Tibial nerve (tissue), 4 donors: Measurements from ENCODE around the gene LMLN.

Experiments
- EP300 ChIP-seq, 2 donors: sonication (generic); formaldehyde crosslinking; IDR thresholded peaks; one replicate each; pipeline ENCODE4 v1.6.1; 2017; ENCODE audit warnings: antibody characterized with exemption in 2 of 2, mild to moderate bottlenecking in 1 of 2
- POLR2A ChIP-seq, 2 donors: fragments of 450-650 bp; IDR thresholded peaks; one replicate each; pipeline ENCODE4 v1.6.1; 2017; ENCODE audit warnings: antibody characterized with exemption in 2 of 2, mild to moderate bottlenecking in 2 of 2, moderate library complexity in 2 of 2
- TF ChIP-seq, protein P1 (sequence below), 5 experiments: fragments of 200-600 bp in 3 of 5; fragments of 450-650 bp in 2 of 5; sonication (generic) in 3 of 5; IDR thresholded peaks; one replicate each; pipeline ENCODE4 v1.5.1; 2016 to 2019; ENCODE audit warnings: antibody characterized with exemption in 5 of 5, mild to moderate bottlenecking in 3 of 5, moderate library complexity in 2 of 5

DNA sequence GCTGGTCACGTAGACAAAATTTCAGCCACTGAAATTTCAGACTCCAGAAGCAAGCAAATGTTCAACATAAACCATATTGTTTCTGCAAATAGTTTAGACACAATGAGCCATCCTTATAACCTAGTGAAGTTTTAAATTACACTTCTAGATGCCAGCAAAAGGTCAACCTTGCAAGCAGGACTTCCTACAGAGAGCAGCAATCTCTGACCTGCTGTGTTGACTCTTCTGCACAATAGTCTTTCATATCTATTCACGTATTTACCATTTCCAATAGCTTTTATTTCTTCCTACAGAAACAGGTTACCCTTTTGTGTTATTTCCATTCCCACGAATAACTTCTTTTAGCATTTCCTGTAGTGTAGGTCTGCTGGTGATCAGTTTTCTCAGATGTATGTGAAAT is 10.6 kb downstream of the LMLN start:
- TF ChIP-seq, protein P1, sequence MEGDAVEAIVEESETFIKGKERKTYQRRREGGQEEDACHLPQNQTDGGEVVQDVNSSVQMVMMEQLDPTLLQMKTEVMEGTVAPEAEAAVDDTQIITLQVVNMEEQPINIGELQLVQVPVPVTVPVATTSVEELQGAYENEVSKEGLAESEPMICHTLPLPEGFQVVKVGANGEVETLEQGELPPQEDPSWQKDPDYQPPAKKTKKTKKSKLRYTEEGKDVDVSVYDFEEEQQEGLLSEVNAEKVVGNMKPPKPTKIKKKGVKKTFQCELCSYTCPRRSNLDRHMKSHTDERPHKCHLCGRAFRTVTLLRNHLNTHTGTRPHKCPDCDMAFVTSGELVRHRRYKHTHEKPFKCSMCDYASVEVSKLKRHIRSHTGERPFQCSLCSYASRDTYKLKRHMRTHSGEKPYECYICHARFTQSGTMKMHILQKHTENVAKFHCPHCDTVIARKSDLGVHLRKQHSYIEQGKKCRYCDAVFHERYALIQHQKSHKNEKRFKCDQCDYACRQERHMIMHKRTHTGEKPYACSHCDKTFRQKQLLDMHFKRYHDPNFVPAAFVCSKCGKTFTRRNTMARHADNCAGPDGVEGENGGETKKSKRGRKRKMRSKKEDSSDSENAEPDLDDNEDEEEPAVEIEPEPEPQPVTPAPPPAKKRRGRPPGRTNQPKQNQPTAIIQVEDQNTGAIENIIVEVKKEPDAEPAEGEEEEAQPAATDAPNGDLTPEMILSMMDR (IDR thresholded peaks at IDR 0.05), result no peak
- no peak for TF ChIP-seq EP300 (IDR thresholded peaks at IDR 0.05)
- TF ChIP-seq POLR2A (IDR thresholded peaks at IDR 0.05), result no peak
